ENCODE measurements around the gene PRKACB. TPM values are rescaled to one million over a fixed set of nuclear protein-coding genes. Genes with fewer than 3 reads are reported as not detected.
"Not testable (repeated sequence)": the region's sequence is repeated elsewhere in the genome, so short reads cannot be mapped to it uniquely, and the experiment has no call there.

PRKACB gene
- 10 to 100 TPM; 58.2 to 87.1 (median 66.4) TPM for polyA plus RNA-seq (ENCODE audit: low read depth in 6 of 6)

- Mint-ChIP-seq H3K27me3 (no peaks in the 10 kb centered on the region), H3K9me3 (peaks cover 0 to under 1% (median under 1%) of the 10 kb centered on the region in 7 donors), H3K4me3 (peak within 1 kb of the TSS; percentile 80 to 97 (median 91)), H3K36me3 (no peaks in the 10 kb centered on the region), H3K4me1 (peaks cover 25 to 40% (median 37%) of the 10 kb centered on the region in 3 donors), H3K27ac (peak within 1 kb of the TSS; percentile 76 to 98 (median 92))
- peak; percentile 86 to 91 for ATAC-seq (ENCODE audit: low read depth in 2 of 2)
- peak; percentile 33 for DNase-seq
Observed at GRCh38 chr1:84143796-84144565, at the start of gene PRKACB. PRKACB (plus strand) TSS chr1:84144271; CDS start chr1:84144362, 91 bp downstream.

- peaks cover 5 to 13% (median 10%) of the 10 kb centered on the region in 3 donors for H3K4me1 Mint-ChIP-seq
- DNase-seq (no peak), ATAC-seq (ENCODE audit: low read depth in 2 of 2) (no peak)
- no peak overlapping the region for H3K27ac Mint-ChIP-seq
- H3K27me3 Mint-ChIP-seq = no peaks in the 10 kb centered on the region
- no peaks in the 10 kb centered on the region for H3K36me3 Mint-ChIP-seq
- no peaks in the 10 kb centered on the region for H3K9me3 Mint-ChIP-seq
- no peak overlapping the region for H3K4me3 Mint-ChIP-seq
Observed at GRCh38 chr1:84095308-84095707, 48.8 kb upstream of the PRKACB start.

GRCh38 chr1:84096176-84096575 is 47.9 kb upstream of the PRKACB start:
- Mint-ChIP-seq H3K27me3 (no peaks in the 10 kb centered on the region), H3K27ac (no peak overlapping the region), H3K4me3 (no peak overlapping the region), H3K4me1 (peaks cover 0 to 5% (median 4%) of the 10 kb centered on the region in 3 donors), H3K9me3 (no peaks in the 10 kb centered on the region), H3K36me3 (no peaks in the 10 kb centered on the region)
- ATAC-seq (ENCODE audit: low read depth in 2 of 2) = no peak
- DNase-seq = no peak

GRCh38 chr1:84101204-84101603 is 42.9 kb upstream of the PRKACB start:
- peaks cover 0 to 4% (median 0%) of the 10 kb centered on the region in 3 donors for H3K4me1 Mint-ChIP-seq
- no peaks in the 10 kb centered on the region for H3K27me3 Mint-ChIP-seq
- H3K36me3 Mint-ChIP-seq = no peaks in the 10 kb centered on the region
- peak overlapping the region in 1 of 6 donors; percentile 21 for H3K27ac Mint-ChIP-seq
- no peak for ATAC-seq (ENCODE audit: low read depth in 2 of 2)
- no peaks in the 10 kb centered on the region for H3K9me3 Mint-ChIP-seq
- no peak overlapping the region for H3K4me3 Mint-ChIP-seq
- no peak for DNase-seq

- H3K27me3 Mint-ChIP-seq = no peaks in the 10 kb centered on the region
- H3K4me1 Mint-ChIP-seq = peaks cover 0 to 4% (median 0%) of the 10 kb centered on the region in 3 donors
- no peak overlapping the region for H3K4me3 Mint-ChIP-seq
- no peak overlapping the region for H3K27ac Mint-ChIP-seq
- DNase-seq (no peak), ATAC-seq (ENCODE audit: low read depth in 2 of 2) (no peak)
- H3K9me3 Mint-ChIP-seq = peaks cover 0 to 10% (median 7%) of the 10 kb centered on the region in 7 donors
- H3K36me3 Mint-ChIP-seq = peaks cover 0 to 7% of the 10 kb centered on the region in 2 donors
Observed at GRCh38 chr1:84103197-84103992, 40.7 kb upstream of the PRKACB start.

- not testable (repeated sequence) for H3K27me3 Mint-ChIP-seq
Observed at GRCh38 chr1:84107538-84107937, 36.5 kb upstream of the PRKACB start.

GRCh38 chr1:84107955-84108354 is 36.1 kb upstream of the PRKACB start:
- H3K9me3 Mint-ChIP-seq = peaks cover 0 to 17% (median 7%) of the 10 kb centered on the region in 7 donors
- H3K4me1 Mint-ChIP-seq = peaks cover 0 to 10% (median 4%) of the 10 kb centered on the region in 3 donors
- H3K4me3 Mint-ChIP-seq = no peak overlapping the region
- no peaks in the 10 kb centered on the region for H3K27me3 Mint-ChIP-seq
- H3K27ac Mint-ChIP-seq = peak overlapping the region in 1 of 6 donors; percentile 74
- no peak for ATAC-seq (ENCODE audit: low read depth in 2 of 2)
- no peak for DNase-seq
- peaks cover 0 to 7% of the 10 kb centered on the region in 2 donors for H3K36me3 Mint-ChIP-seq

More at GRCh38 chr1:84107538-84107937, 36.5 kb upstream of the PRKACB start:
- ATAC-seq (ENCODE audit: low read depth in 2 of 2); H3K4me3 Mint-ChIP-seq; H3K27ac Mint-ChIP-seq; H3K36me3 Mint-ChIP-seq; DNase-seq: not testable (repeated sequence)
- peaks cover 0 to 17% (median 7%) of the 10 kb centered on the region in 7 donors for H3K9me3 Mint-ChIP-seq
- peaks cover 0 to 10% (median 4%) of the 10 kb centered on the region in 3 donors for H3K4me1 Mint-ChIP-seq

GRCh38 chr1:84108900-84109578 is 35.0 kb upstream of the PRKACB start:
- H3K27me3 Mint-ChIP-seq = no peaks in the 10 kb centered on the region
- no peak overlapping the region for H3K4me3 Mint-ChIP-seq
- H3K36me3 Mint-ChIP-seq = peaks cover 0 to 7% of the 10 kb centered on the region in 2 donors
- H3K4me1 Mint-ChIP-seq = peaks cover 0 to 10% (median 0%) of the 10 kb centered on the region in 3 donors
- peaks cover 0 to 17% (median 7%) of the 10 kb centered on the region in 7 donors for H3K9me3 Mint-ChIP-seq
- ATAC-seq (ENCODE audit: low read depth in 2 of 2) (no peak), DNase-seq (no peak)
- no peak overlapping the region for H3K27ac Mint-ChIP-seq

- Mint-ChIP-seq H3K9me3 (peaks cover 0 to 17% (median 7%) of the 10 kb centered on the region in 7 donors), H3K4me3 (no peak overlapping the region), H3K36me3 (peaks cover 0 to 7% of the 10 kb centered on the region in 2 donors), H3K4me1 (peaks cover 0 to 10% (median 0%) of the 10 kb centered on the region in 3 donors), H3K27ac (no peak overlapping the region), H3K27me3 (no peaks in the 10 kb centered on the region)
- DNase-seq (no peak), ATAC-seq (ENCODE audit: low read depth in 2 of 2) (no peak)
Observed at GRCh38 chr1:84110629-84111028, 33.4 kb upstream of the PRKACB start.

- H3K27ac Mint-ChIP-seq = peak overlapping the region in 2 of 6 donors; percentile 1 to 44
- DNase-seq = no peak
Observed at GRCh38 chr1:84116558-84116957, 27.5 kb upstream of the PRKACB start.

GRCh38 chr1:84117868-84118267 is 26.2 kb upstream of the PRKACB start:
- Mint-ChIP-seq H3K9me3 (no peaks in the 10 kb centered on the region), H3K36me3 (no peaks in the 10 kb centered on the region), H3K4me1 (peaks cover 6 to 25% (median 7%) of the 10 kb centered on the region in 3 donors), H3K27me3 (no peaks in the 10 kb centered on the region), H3K4me3 (no peak overlapping the region), H3K27ac (no peak overlapping the region)
- DNase-seq (no peak), ATAC-seq (ENCODE audit: low read depth in 2 of 2) (no peak)

More at GRCh38 chr1:84116558-84116957, 27.5 kb upstream of the PRKACB start:
- Mint-ChIP-seq H3K36me3 (no peaks in the 10 kb centered on the region), H3K4me3 (no peak overlapping the region), H3K4me1 (peaks cover 6 to 20% (median 7%) of the 10 kb centered on the region in 3 donors), H3K9me3 (no peaks in the 10 kb centered on the region), H3K27me3 (no peaks in the 10 kb centered on the region)
- peak in 1 of 2 donors; percentile 27 for ATAC-seq (ENCODE audit: low read depth in 2 of 2)

GRCh38 chr1:84121360-84121759 is 22.7 kb upstream of the PRKACB start:
- ATAC-seq (ENCODE audit: low read depth in 2 of 2) (no peak), DNase-seq (no peak)
- Mint-ChIP-seq H3K27me3 (no peaks in the 10 kb centered on the region), H3K36me3 (no peaks in the 10 kb centered on the region), H3K4me3 (no peak overlapping the region), H3K27ac (no peak overlapping the region), H3K9me3 (no peaks in the 10 kb centered on the region), H3K4me1 (peaks cover 5 to 22% (median 6%) of the 10 kb centered on the region in 3 donors)

Measured in naive B cell (primary cell).